ENCODE data around the gene EXOC6. TPM values are rescaled to one million over a fixed set of nuclear protein-coding genes. Genes with fewer than 3 reads are reported as not detected.

The EXOC6 gene
- total and polyA plus RNA-seq, 2 of the 13 experiments (the other 11 are each of a cell fraction or from before 2014, with no cell fraction given): 22.2 to 29.2 TPM

DNA sequence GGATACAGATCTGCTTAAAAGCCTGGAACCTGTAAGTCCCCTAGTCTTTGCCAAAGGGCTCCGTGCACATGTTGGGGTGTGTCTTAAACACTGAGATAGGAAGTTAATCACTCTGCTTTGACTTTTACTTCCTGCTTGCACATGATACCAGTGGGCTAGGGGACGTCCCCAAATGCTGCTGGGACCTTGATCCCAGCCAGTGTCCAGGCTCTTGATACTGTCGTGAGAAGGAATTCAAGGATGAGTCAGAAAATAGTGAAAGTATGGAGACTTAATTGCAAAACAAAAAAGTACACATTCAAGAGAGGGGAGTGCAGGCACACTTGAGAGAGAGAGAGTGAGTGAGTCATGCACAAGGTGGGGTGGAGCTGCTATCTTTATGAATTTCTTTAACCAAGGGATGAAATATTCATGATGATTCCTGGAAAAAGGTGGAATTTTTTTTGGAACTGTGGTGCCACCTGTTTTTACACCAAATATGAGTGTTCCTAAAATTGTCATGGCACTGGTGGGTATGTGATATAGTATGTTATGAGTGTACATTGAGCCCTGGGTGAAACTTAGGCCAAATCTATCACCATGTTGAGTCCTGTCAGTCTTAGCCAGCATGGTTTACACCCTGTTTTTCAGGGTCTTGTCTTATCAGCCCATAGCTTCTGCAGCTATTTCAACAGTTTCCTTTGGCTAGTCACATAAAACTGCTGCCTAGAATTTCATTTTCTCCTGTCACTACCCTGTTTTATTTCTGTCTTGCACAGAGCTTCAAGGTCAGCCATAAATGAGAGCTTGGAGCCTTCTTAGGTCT lies 123.9 kb downstream of the EXOC6 start (continued):
- TF ChIP-seq, protein P1, sequence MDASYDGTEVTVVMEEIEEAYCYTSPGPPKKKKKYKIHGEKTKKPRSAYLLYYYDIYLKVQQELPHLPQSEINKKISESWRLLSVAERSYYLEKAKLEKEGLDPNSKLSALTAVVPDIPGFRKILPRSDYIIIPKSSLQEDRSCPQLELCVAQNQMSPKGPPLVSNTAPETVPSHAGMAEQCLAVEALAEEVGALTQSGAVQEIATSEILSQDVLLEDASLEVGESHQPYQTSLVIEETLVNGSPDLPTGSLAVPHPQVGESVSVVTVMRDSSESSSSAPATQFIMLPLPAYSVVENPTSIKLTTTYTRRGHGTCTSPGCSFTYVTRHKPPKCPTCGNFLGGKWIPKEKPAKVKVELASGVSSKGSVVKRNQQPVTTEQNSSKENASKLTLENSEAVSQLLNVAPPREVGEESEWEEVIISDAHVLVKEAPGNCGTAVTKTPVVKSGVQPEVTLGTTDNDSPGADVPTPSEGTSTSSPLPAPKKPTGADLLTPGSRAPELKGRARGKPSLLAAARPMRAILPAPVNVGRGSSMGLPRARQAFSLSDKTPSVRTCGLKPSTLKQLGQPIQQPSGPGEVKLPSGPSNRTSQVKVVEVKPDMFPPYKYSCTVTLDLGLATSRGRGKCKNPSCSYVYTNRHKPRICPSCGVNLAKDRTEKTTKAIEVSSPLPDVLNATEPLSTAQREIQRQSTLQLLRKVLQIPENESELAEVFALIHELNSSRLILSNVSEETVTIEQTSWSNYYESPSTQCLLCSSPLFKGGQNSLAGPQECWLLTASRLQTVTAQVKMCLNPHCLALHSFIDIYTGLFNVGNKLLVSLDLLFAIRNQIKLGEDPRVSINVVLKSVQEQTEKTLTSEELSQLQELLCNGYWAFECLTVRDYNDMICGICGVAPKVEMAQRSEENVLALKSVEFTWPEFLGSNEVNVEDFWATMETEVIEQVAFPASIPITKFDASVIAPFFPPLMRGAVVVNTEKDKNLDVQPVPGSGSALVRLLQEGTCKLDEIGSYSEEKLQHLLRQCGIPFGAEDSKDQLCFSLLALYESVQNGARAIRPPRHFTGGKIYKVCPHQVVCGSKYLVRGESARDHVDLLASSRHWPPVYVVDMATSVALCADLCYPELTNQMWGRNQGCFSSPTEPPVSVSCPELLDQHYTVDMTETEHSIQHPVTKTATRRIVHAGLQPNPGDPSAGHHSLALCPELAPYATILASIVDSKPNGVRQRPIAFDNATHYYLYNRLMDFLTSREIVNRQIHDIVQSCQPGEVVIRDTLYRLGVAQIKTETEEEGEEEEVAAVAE (CRISPR knock-in tag; IDR thresholded peaks at IDR 0.05; ENCODE audit: borderline replicate concordance): no peak
- TF ChIP-seq ARHGAP35 (CRISPR knock-in tag; IDR thresholded peaks at IDR 0.05; ENCODE audit: borderline replicate concordance): no peak
- no peak for TF ChIP-seq ZNF605 (CRISPR knock-in tag; IDR thresholded peaks at IDR 0.05)
- peak; percentile 30; the same call in 1 of the 3 replicates for TF ChIP-seq MXI1 (IDR thresholded peaks at IDR 0.05; ENCODE audit: borderline replicate concordance, low read depth, low read length)
- TF ChIP-seq ZMYM2 (CRISPR knock-in tag; IDR thresholded peaks at IDR 0.05): no peak
- peak; percentile 52; the same call in 1 of the 2 replicates for TF ChIP-seq ZNF7 (CRISPR knock-in tag; IDR thresholded peaks at IDR 0.05)
- no peak for TF ChIP-seq ZFP1 (CRISPR knock-in tag; IDR thresholded peaks at IDR 0.05)
- TF ChIP-seq NFKBIZ (CRISPR knock-in tag; IDR thresholded peaks at IDR 0.05): 0 out of 2 replicates have a peak, but pooled peaks have one; percentile 43
- TF ChIP-seq STAG1 (CRISPR knock-in tag; IDR thresholded peaks at IDR 0.05): no peak
- TF ChIP-seq ZNF24 (IDR thresholded peaks at IDR 0.05): no peak
- TF ChIP-seq ZNF282 (IDR thresholded peaks at IDR 0.05; ENCODE audit: partially characterized antibody): no peak
- TF ChIP-seq POLR2A (IDR thresholded peaks at IDR 0.05; ENCODE audit: insufficient read depth in 1 of 2, low read depth in 2 of 2, low read length in 2 of 2): no peak
- no peak for TF ChIP-seq NCOA1 (CRISPR knock-in tag; IDR thresholded peaks at IDR 0.05)
- TF ChIP-seq STAT5B (CRISPR knock-in tag; IDR thresholded peaks at IDR 0.05): no peak
- TF ChIP-seq SNAPC2 (CRISPR knock-in tag; IDR thresholded peaks at IDR 0.05): no peak
- no peak for TF ChIP-seq ZNF780A (CRISPR knock-in tag; IDR thresholded peaks at IDR 0.05)
- no peak for TF ChIP-seq ZFX (CRISPR knock-in tag; IDR thresholded peaks at IDR 0.05; ENCODE audit: low read depth)
- TF ChIP-seq POGK (CRISPR knock-in tag; conservative IDR thresholded peaks at IDR 0.05): no peak
- TF ChIP-seq, protein P2, sequence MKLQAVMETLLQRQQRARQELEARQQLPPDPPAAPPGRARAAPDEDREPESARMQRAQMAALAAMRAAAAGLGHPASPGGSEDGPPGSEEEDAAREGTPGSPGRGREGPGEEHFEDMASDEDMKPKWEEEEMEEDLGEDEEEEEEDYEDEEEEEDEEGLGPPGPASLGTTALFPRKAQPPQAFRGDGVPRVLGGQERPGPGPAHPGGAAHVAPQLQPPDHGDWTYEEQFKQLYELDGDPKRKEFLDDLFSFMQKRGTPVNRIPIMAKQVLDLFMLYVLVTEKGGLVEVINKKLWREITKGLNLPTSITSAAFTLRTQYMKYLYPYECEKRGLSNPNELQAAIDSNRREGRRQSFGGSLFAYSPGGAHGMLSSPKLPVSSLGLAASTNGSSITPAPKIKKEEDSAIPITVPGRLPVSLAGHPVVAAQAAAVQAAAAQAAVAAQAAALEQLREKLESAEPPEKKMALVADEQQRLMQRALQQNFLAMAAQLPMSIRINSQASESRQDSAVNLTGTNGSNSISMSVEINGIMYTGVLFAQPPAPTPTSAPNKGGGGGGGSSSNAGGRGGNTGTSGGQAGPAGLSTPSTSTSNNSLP (IDR thresholded peaks at IDR 0.05; ENCODE audit: low read depth, low read length): 0 out of 2 replicates have a peak, but pooled peaks have one; percentile 25
- no peak for TF ChIP-seq BRCA1 (CRISPR knock-in tag; IDR thresholded peaks at IDR 0.05)
